OCI-LY3 (cell line): Measurements from ENCODE around the gene SLC12A1.

Experiments used
- H2AFZ ChIP-seq: fragments of 200-600, 300-600 bp; shearing (Covaris generic); 2 replicates; pipeline ENCODE4 v1.6.0; 2014; ENCODE audit warnings: antibody characterized with exemption, low read depth, low read length
- H3K27ac ChIP-seq: fragments of 200-600, 300-600 bp; sonication (generic); 2 replicates; pipeline ENCODE4 v1.5.1; 2014; ENCODE audit warnings: mild to moderate bottlenecking, low read length, moderate library complexity, mixed read lengths
- H3K27me3 ChIP-seq: fragments of 200-600, 300-600 bp; sonication (generic); 2 replicates; pipeline ENCODE4 v1.6.1; 2014; ENCODE audit warnings: low read depth, low read length, mixed read lengths
- H3K36me3 ChIP-seq: fragments of 200-600, 300-600 bp; sonication (generic); replicated peaks from 2 replicates; pipeline ENCODE3; 2014; ENCODE audit warnings: low read depth, low read length, mixed read lengths
- H3K4me1 ChIP-seq: fragments of 300-600, 200-600 bp; sonication (generic); 2 replicates; pipeline ENCODE4 v1.6.1; 2014; ENCODE audit warnings: low read length, mixed read lengths
- H3K4me2 ChIP-seq: fragments of 200-600, 300-600 bp; sonication (generic); 2 replicates; pipeline ENCODE4 v1.6.1; 2014; ENCODE audit warnings: low read length, mixed read lengths
- H3K4me3 ChIP-seq: fragments of 300-600, 200-600 bp; sonication (generic); 2 replicates; pipeline ENCODE4 v1.5.1; 2014; ENCODE audit warnings: antibody characterized with exemption, mild to moderate bottlenecking, low read length, moderate library complexity
- H3K79me2 ChIP-seq: fragments of 300-600, 200-600 bp; shearing (Covaris generic); 2 replicates; pipeline ENCODE4 v1.6.1; 2014; ENCODE audit warnings: mild to moderate bottlenecking, low read length, mixed read lengths
- H3K9ac ChIP-seq: fragments of 300-600, 200-600 bp; shearing (Covaris generic); 2 replicates; pipeline ENCODE4 v1.6.0; 2014; ENCODE audit warnings: mild to moderate bottlenecking, low read length, moderate library complexity
- H3K9me3 ChIP-seq: fragments of 200-600, 300-600 bp; shearing (Covaris generic); 2 replicates; pipeline ENCODE4 v1.6.1; 2014; ENCODE audit warnings: low read length, mixed read lengths; ENCODE audit not compliant: insufficient read depth
- H4K20me1 ChIP-seq: fragments of 200-600, 300-600 bp; sonication (generic); 2 replicates; pipeline ENCODE4 v1.6.1; 2016; ENCODE audit warnings: low read length, mixed read lengths; ENCODE audit not compliant: insufficient read depth
- CTCF ChIP-seq: fragments of 200-600, 300-600 bp; sonication (generic); IDR thresholded peaks from 2 replicates; pipeline ENCODE4 v1.5.1; 2014; ENCODE audit warnings: antibody characterized with exemption, low read length, low read depth
- EZH2phosphoT487 ChIP-seq: fragments of 200-600 bp; shearing (Covaris generic); IDR thresholded peaks from 2 replicates; pipeline ENCODE4 v1.6.1; 2018; ENCODE audit warnings: antibody characterized with exemption, mixed run types, low read depth

Gene SLC12A1

GRCh38 chr15:48221885-48222284 is 15.8 kb downstream of the SLC12A1 start:
- Histone ChIP-seq H3K27ac (no peak overlapping the region), H4K20me1 (no peaks in the 10 kb centered on the region)

GRCh38 chr15:48222627-48223026 is 16.5 kb downstream of the SLC12A1 start:
- no peaks in the 10 kb centered on the region for H3K36me3 ChIP-seq
- no peak overlapping the region for H2AFZ ChIP-seq
- no peaks in the 10 kb centered on the region for H3K4me1 ChIP-seq
- no peak overlapping the region for H3K9ac ChIP-seq
- H3K9me3 ChIP-seq = no peaks in the 10 kb centered on the region
- H4K20me1 ChIP-seq = no peaks in the 10 kb centered on the region
- H3K4me2 ChIP-seq = no peak overlapping the region
- TF ChIP-seq EZH2phosphoT487 (no peak), CTCF (no peak)
- no peak overlapping the region for H3K27ac ChIP-seq
- H3K27me3 ChIP-seq = peaks cover 37% of the 10 kb centered on the region
- H3K79me2 ChIP-seq = no peaks in the 10 kb centered on the region
- no peak overlapping the region for H3K4me3 ChIP-seq

More at GRCh38 chr15:48221885-48222284, 15.8 kb downstream of the SLC12A1 start:
- no peaks in the 10 kb centered on the region for H3K4me1 ChIP-seq
- H3K4me3 ChIP-seq = no peak overlapping the region
- no peak overlapping the region for H3K4me2 ChIP-seq
- no peaks in the 10 kb centered on the region for H3K9me3 ChIP-seq
- no peak overlapping the region for H2AFZ ChIP-seq
- no peak overlapping the region for H3K9ac ChIP-seq
- H3K36me3 ChIP-seq = no peaks in the 10 kb centered on the region
- H3K79me2 ChIP-seq = no peaks in the 10 kb centered on the region
- H3K27me3 ChIP-seq = peaks cover 35% of the 10 kb centered on the region
- no peak for TF ChIP-seq CTCF
- no peak for TF ChIP-seq EZH2phosphoT487

GRCh38 chr15:48225771-48226170 is 19.7 kb downstream of the SLC12A1 start:
- H4K20me1 ChIP-seq = no peaks in the 10 kb centered on the region
- H3K9me3 ChIP-seq = no peaks in the 10 kb centered on the region
- no peak overlapping the region for H3K4me2 ChIP-seq
- TF ChIP-seq CTCF = no peak
- TF ChIP-seq EZH2phosphoT487 = no peak
- no peaks in the 10 kb centered on the region for H3K4me1 ChIP-seq
- H3K9ac ChIP-seq = no peak overlapping the region
- peaks cover 37% of the 10 kb centered on the region for H3K27me3 ChIP-seq
- H3K27ac ChIP-seq = no peak overlapping the region
- no peaks in the 10 kb centered on the region for H3K79me2 ChIP-seq
- no peaks in the 10 kb centered on the region for H3K36me3 ChIP-seq
- H2AFZ ChIP-seq = no peak overlapping the region
- H3K4me3 ChIP-seq = no peak overlapping the region

- no peaks in the 10 kb centered on the region for H3K4me1 ChIP-seq
- peaks cover 16% of the 10 kb centered on the region; the same call in 1 of the 2 replicates for H3K27me3 ChIP-seq
- no peak overlapping the region for H3K4me2 ChIP-seq
- H3K79me2 ChIP-seq = no peaks in the 10 kb centered on the region
- H2AFZ ChIP-seq = no peak overlapping the region
- no peak overlapping the region for H3K9ac ChIP-seq
- no peaks in the 10 kb centered on the region for H3K9me3 ChIP-seq
- TF ChIP-seq CTCF = no peak
- no peak for TF ChIP-seq EZH2phosphoT487
- H3K27ac ChIP-seq = no peak overlapping the region
- H3K36me3 ChIP-seq = no peaks in the 10 kb centered on the region
- no peaks in the 10 kb centered on the region for H4K20me1 ChIP-seq
- no peak overlapping the region for H3K4me3 ChIP-seq
Observed at GRCh38 chr15:48230498-48230897, 24.4 kb downstream of the SLC12A1 start.
